DND-41 (cell line): ENCODE results near the gene IGLL1.
"Not testable (repeated sequence)": the region's sequence is repeated elsewhere in the genome, so short reads cannot be mapped to it uniquely, and the experiment has no call there.

Source experiments
- ATAC-seq: fragments of 200-7000 bp; cut with Tn5 transposase; 3 replicates; pipeline ENCODE4 v1.9.1; 2021; ENCODE audit warnings: low read depth; ENCODE audit not compliant: insufficient read depth
- DNase-seq: peaks from one replicate; pipeline ENCODE4 v3.0.0-alpha.2; 2020
- H2AFZ ChIP-seq: 2 replicates; pipeline ENCODE4 v1.6.0; 2012; ENCODE audit warnings: low read depth, low read length
- H3K27ac ChIP-seq: 2 replicates; pipeline ENCODE4 v1.5.1; 2012; ENCODE audit warnings: low read length, inconsistent platforms
- H3K27me3 ChIP-seq: fragments of 200-600 bp; sonication (generic); 2 replicates; pipeline ENCODE4 v1.6.0; 2012; ENCODE audit warnings: low read length, mild to moderate bottlenecking, inconsistent platforms; ENCODE audit not compliant: insufficient read depth, poor library complexity
- H3K36me3 ChIP-seq: 2 replicates; pipeline ENCODE4 v1.5.1; 2012; ENCODE audit warnings: low read length, inconsistent platforms; ENCODE audit not compliant: insufficient read depth
- H3K4me1 ChIP-seq: 2 replicates; pipeline ENCODE4 v1.5.1; 2012; ENCODE audit warnings: mild to moderate bottlenecking, low read length; ENCODE audit not compliant: insufficient read depth
- H3K4me2 ChIP-seq: 2 replicates; pipeline ENCODE4 v1.6.0; 2012; ENCODE audit warnings: mild to moderate bottlenecking, moderate library complexity, low read length, inconsistent platforms; ENCODE audit not compliant: insufficient read depth
- H3K4me3 ChIP-seq, 2 experiments: fragments of 200-600 bp in 1 of 2; shearing (Covaris generic) in 1 of 2; 2 replicates each; pipeline ENCODE4 v1.5.1; 2012 to 2016; ENCODE audit warnings: inconsistent platforms in 2 of 2, low read length in 2 of 2, mild to moderate bottlenecking in 2 of 2, low read depth in 1 of 2, moderate library complexity in 1 of 2
- H3K79me2 ChIP-seq: 2 replicates; pipeline ENCODE4 v1.6.0; 2012; ENCODE audit warnings: low read length, inconsistent platforms; ENCODE audit not compliant: insufficient read depth
- H3K9ac ChIP-seq: 2 replicates; pipeline ENCODE4 v1.6.0; 2012; ENCODE audit warnings: low read depth, mild to moderate bottlenecking, inconsistent platforms, low read length, moderate library complexity
- H3K9me3 ChIP-seq: 2 replicates; pipeline ENCODE4 v1.5.1; 2012; ENCODE audit warnings: low read length, moderate library complexity, mild to moderate bottlenecking, inconsistent platforms; ENCODE audit not compliant: insufficient read depth, severe bottlenecking
- H4K20me1 ChIP-seq: 2 replicates; pipeline ENCODE4 v1.6.0; 2012; ENCODE audit warnings: low read length; ENCODE audit not compliant: insufficient read depth
- CTCF ChIP-seq: IDR thresholded peaks from 2 replicates; pipeline ENCODE4 v1.5.1; 2012; ENCODE audit warnings: borderline replicate concordance, low read length, moderate library complexity, mild to moderate bottlenecking; ENCODE audit not compliant: poor library complexity, severe bottlenecking; ENCODE audit errors: extremely low read depth
- EZH2 ChIP-seq: IDR thresholded peaks from 3 replicates; pipeline ENCODE4 v1.6.1; 2012; ENCODE audit warnings: borderline replicate concordance, low read depth, mild to moderate bottlenecking, moderate library complexity, low read length, inconsistent platforms; ENCODE audit not compliant: severe bottlenecking

Gene IGLL1

GRCh38 chr22:23548501-23549197 is 31.4 kb downstream of the IGLL1 start:
- no peak overlapping the region for H3K4me2 ChIP-seq
- no peak overlapping the region for H2AFZ ChIP-seq
- H4K20me1 ChIP-seq, result no peaks in the 10 kb centered on the region
- no peak overlapping the region for H3K4me3 ChIP-seq
- no peaks in the 10 kb centered on the region for H3K36me3 ChIP-seq
- TF ChIP-seq CTCF, result no peak
- no peak for TF ChIP-seq EZH2
- H3K79me2 ChIP-seq, result no peaks in the 10 kb centered on the region
- H3K9me3 ChIP-seq, result peaks cover 11% of the 10 kb centered on the region
- H3K4me1 ChIP-seq, result peaks cover 1% of the 10 kb centered on the region; the same call in 1 of the 2 replicates
- ATAC-seq (no peak), DNase-seq (no peak)
- H3K9ac ChIP-seq, result no peak overlapping the region
- no peaks in the 10 kb centered on the region for H3K27me3 ChIP-seq
- no peak overlapping the region for H3K27ac ChIP-seq

DNA sequence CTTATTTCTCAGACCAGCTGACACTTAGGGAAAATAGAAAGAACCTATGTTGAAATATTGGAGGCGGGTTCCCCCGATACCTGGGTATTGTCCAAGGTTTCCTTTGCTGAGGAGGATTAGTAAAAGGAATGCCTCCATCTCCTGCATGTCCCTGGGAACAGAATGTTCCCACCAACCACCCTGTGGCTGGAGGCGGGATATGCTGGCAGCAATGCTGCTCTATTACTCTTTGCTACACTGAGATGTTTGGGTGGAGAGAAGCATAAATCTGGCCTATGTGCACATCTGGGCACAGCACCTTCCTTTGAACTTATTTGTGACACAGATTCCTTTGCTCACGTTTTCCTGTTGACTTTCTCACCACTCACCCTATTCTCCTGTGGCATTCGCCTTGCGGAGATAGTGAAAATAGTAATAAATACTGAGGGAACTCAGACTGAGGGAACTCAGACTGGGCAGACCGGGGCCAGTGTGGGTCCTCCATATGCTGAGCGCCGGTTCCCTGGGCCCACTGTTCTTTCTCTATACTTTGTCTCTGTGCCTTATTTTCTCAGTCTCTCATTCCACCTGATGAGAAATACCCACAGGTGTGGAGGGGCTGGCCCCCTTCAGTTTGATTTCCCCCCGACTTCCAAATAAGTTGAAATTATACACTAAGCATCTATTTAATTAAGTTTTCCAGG is 32.1 kb downstream of the IGLL1 start:
- H3K4me1 ChIP-seq, result peaks cover 3% of the 10 kb centered on the region; the same call in 1 of the 2 replicates
- no peaks in the 10 kb centered on the region for H3K36me3 ChIP-seq
- DNase-seq, result no peak
- no peak overlapping the region for H3K9ac ChIP-seq
- H3K4me2 ChIP-seq, result no peak overlapping the region
- no peak overlapping the region for H3K27ac ChIP-seq
- H3K27me3 ChIP-seq, result no peaks in the 10 kb centered on the region
- no peaks in the 10 kb centered on the region for H4K20me1 ChIP-seq
- no peak for TF ChIP-seq CTCF
- TF ChIP-seq EZH2, result no peak
- ATAC-seq, result no peak
- no peak overlapping the region for H3K4me3 ChIP-seq
- H3K9me3 ChIP-seq, result peaks cover 11% of the 10 kb centered on the region
- H2AFZ ChIP-seq, result no peak overlapping the region
- H3K79me2 ChIP-seq, result no peaks in the 10 kb centered on the region

- H3K4me1 ChIP-seq, H3K9ac ChIP-seq, H4K20me1 ChIP-seq, H3K4me3 ChIP-seq, H3K36me3 ChIP-seq, H2AFZ ChIP-seq, H3K79me2 ChIP-seq, H3K27me3 ChIP-seq, ATAC-seq, H3K4me2 ChIP-seq, H3K27ac ChIP-seq: not testable (repeated sequence)
- H3K9me3 ChIP-seq, result peaks cover 11% of the 10 kb centered on the region
- DNase-seq, result peak; percentile 35
These were observed 32.7 kb downstream of the IGLL1 start for GRCh38 chr22:23547382-23547781.

- H3K9me3 ChIP-seq, result peaks cover 11% of the 10 kb centered on the region
- H3K79me2 ChIP-seq, result no peaks in the 10 kb centered on the region
- H3K27me3 ChIP-seq, result no peaks in the 10 kb centered on the region
- no peak overlapping the region for H2AFZ ChIP-seq
- no peak overlapping the region for H3K9ac ChIP-seq
- H3K4me1 ChIP-seq, result peaks cover 6% of the 10 kb centered on the region; the same call in 1 of the 2 replicates
- no peaks in the 10 kb centered on the region for H4K20me1 ChIP-seq
- no peaks in the 10 kb centered on the region for H3K36me3 ChIP-seq
- no peak for DNase-seq
- no peak overlapping the region for H3K4me3 ChIP-seq
- no peak overlapping the region for H3K27ac ChIP-seq
- TF ChIP-seq CTCF (no peak), EZH2 (no peak)
- H3K4me2 ChIP-seq, result no peak overlapping the region
- ATAC-seq, result no peak
These were observed 35.2 kb downstream of the IGLL1 start for GRCh38 chr22:23544852-23545251.

DNA sequence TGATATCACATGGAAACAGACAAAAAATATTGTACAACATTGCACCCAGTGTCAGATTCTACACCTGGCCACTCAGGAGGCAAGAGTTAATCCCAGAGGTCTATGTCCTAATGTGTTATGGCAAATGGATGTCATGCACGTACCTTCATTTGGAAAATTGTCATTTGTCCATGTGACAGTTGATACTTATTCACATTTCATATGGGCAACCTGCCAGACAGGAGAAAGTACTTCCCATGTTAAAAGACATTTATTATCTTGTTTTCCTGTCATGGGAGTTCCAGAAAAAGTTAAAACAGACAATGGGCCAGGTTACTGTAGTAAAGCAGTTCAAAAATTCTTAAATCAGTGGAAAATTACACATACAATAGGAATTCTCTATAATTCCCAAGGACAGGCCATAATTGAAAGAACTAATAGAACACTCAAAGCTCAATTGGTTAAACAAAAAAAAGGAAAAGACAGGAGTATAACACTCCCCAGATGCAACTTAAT is 36.5 kb downstream of the IGLL1 start:
- H4K20me1 ChIP-seq, H3K9ac ChIP-seq, H3K79me2 ChIP-seq, H3K27me3 ChIP-seq, H3K36me3 ChIP-seq, DNase-seq, H3K27ac ChIP-seq, ATAC-seq, H2AFZ ChIP-seq, H3K4me3 ChIP-seq, H3K4me2 ChIP-seq: not testable (repeated sequence)
- H3K9me3 ChIP-seq, result peaks cover 11% of the 10 kb centered on the region
- H3K4me1 ChIP-seq, result peaks cover 18% of the 10 kb centered on the region
